Neuron (in vitro differentiated cells): Measurements from ENCODE around the gene LILRA6.
"Not testable (repeated sequence)": the region's sequence is repeated elsewhere in the genome, so short reads cannot be mapped to it uniquely, and the experiment has no call there.

Source experiments
- H2AFZ ChIP-seq: one replicate; pipeline ENCODE4 v1.6.1; 2013; ENCODE audit warnings: low read depth, mild to moderate bottlenecking, inconsistent platforms, low read length, moderate library complexity
- H3K27me3 ChIP-seq: one replicate; pipeline ENCODE4 v1.6.1; 2013; ENCODE audit warnings: low read length; ENCODE audit not compliant: insufficient read depth
- H3K36me3 ChIP-seq: one replicate; pipeline ENCODE4 v1.6.1; 2013; ENCODE audit warnings: low read length; ENCODE audit not compliant: insufficient read depth
- H3K4me1 ChIP-seq: one replicate; pipeline ENCODE4 v1.6.1; 2013; ENCODE audit warnings: low read length; ENCODE audit not compliant: insufficient read depth
- H3K4me3 ChIP-seq: 2 replicates; pipeline ENCODE4 v1.5.1; 2013; ENCODE audit warnings: mild to moderate bottlenecking, low read length, moderate library complexity
- H3K9me3 ChIP-seq: one replicate; pipeline ENCODE4 v1.6.1; 2013; ENCODE audit warnings: low read length

The LILRA6 gene

GRCh38 chr19:54218259-54218658, 24.3 kb downstream of the LILRA6 start:
- H3K36me3 ChIP-seq: no peaks in the 10 kb centered on the region
- peaks cover 2% of the 10 kb centered on the region for H3K4me1 ChIP-seq
- no peak overlapping the region for H2AFZ ChIP-seq
- H3K27me3 ChIP-seq: no peaks in the 10 kb centered on the region
- H3K9me3 ChIP-seq: no peaks in the 10 kb centered on the region
- no peak overlapping the region for H3K4me3 ChIP-seq

GRCh38 chr19:54217517-54218247, 24.9 kb downstream of the LILRA6 start:
- not testable (repeated sequence) for H3K27me3 ChIP-seq, H3K4me1 ChIP-seq, H3K36me3 ChIP-seq, H3K4me3 ChIP-seq, H2AFZ ChIP-seq, H3K9me3 ChIP-seq

DNA sequence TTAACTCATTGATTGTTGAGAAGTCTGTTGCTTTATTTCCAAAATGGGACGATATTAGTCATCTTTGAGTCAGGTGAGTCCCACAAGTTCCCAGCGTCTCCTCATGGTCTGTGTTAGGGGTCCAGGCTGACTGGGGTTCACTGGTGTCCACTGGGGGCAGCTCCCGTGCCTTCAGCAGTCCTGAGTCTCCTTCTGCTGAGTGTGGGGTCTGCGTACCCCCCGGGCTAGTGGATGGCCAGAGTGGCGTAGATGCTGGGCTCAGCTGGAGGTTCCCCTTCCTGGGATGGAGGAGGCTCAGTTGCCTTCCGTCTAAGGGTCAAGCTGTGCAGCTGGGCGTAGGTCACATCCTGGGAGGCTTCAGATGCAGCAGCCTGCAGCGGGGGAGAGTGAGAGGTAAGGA, 25.7 kb downstream of the LILRA6 start:
- Histone ChIP-seq H3K9me3 (no peaks in the 10 kb centered on the region), H2AFZ (no peak overlapping the region), H3K4me1 (peaks cover 2% of the 10 kb centered on the region), H3K4me3 (no peak overlapping the region), H3K27me3 (no peaks in the 10 kb centered on the region), H3K36me3 (no peaks in the 10 kb centered on the region)

GRCh38 chr19:54214734-54215133, 27.9 kb downstream of the LILRA6 start:
- not testable (repeated sequence) for H3K27me3 ChIP-seq, H3K4me3 ChIP-seq, H3K9me3 ChIP-seq, H3K4me1 ChIP-seq, H3K36me3 ChIP-seq, H2AFZ ChIP-seq

DNA sequence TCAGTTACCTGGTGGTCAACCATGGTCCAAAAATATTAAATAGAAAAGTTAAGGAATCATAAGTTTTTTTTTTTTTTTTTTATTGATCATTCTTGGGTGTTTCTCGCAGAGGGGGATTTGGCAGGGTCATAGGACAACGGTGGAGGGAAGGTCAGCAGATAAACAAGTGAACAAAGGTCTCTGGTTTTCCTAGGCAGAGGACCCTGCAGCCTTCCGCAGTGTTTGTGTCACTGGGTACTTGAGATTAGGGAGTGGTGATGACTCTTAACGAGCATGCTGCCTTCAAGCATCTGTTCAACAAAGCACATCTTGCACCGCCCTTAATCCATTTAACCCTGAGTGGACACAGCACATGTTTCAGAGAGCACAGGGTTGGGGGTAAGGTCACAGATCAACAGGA, 28.4 kb downstream of the LILRA6 start:
- H3K4me1 ChIP-seq, H3K4me3 ChIP-seq, H3K36me3 ChIP-seq, H3K27me3 ChIP-seq, H3K9me3 ChIP-seq, H2AFZ ChIP-seq: not testable (repeated sequence)

GRCh38 chr19:54211235-54211634, 31.4 kb downstream of the LILRA6 start:
- H3K4me1 ChIP-seq: peaks cover 15% of the 10 kb centered on the region
- no peaks in the 10 kb centered on the region for H3K9me3 ChIP-seq
- H3K36me3 ChIP-seq: peaks cover 21% of the 10 kb centered on the region
- no peak overlapping the region for H3K4me3 ChIP-seq
- H2AFZ ChIP-seq: no peak overlapping the region
- H3K27me3 ChIP-seq: no peaks in the 10 kb centered on the region

DNA sequence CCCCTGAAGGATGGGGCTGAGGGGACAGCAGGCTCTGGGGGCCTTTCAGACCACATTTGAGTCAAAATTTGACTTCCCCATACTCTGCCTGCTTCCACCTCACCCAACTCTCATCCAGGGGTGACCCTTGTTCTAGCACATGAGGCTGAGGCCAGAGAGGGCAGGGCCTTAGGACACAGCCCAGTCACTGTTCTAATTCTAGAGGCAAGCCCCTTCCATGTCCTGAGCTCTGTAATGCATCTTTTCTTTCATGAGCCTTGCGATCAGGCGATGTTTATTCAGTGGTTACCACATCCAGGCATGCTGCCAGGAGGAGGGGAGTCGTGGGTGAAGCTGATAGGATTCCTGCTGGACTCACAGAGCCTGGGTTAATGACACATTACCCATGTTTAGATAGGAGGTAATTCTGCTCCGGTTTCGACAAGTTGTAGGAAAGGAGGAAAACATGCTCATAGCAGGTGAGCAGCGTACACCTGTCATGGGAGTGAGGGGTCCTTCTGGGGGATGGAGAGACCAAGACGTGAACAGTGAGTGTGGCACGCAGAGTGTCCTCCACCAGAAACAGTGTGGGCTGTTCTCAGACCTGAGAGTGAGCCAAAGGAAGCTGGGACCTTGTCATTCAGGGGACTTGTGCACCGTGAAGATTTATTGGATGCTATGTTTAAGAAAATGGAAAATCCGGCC, 32.6 kb downstream of the LILRA6 start:
- Histone ChIP-seq H3K36me3 (peaks cover 33% of the 10 kb centered on the region), H3K4me3 (no peak overlapping the region), H3K27me3 (no peaks in the 10 kb centered on the region), H3K4me1 (peaks cover 15% of the 10 kb centered on the region), H2AFZ (no peak overlapping the region), H3K9me3 (no peaks in the 10 kb centered on the region)

GRCh38 chr19:54209058-54209810, 33.4 kb downstream of the LILRA6 start:
- Histone ChIP-seq H3K36me3 (peaks cover 40% of the 10 kb centered on the region), H3K27me3 (no peaks in the 10 kb centered on the region), H3K4me1 (peaks cover 15% of the 10 kb centered on the region), H3K9me3 (no peaks in the 10 kb centered on the region), H2AFZ (no peak overlapping the region), H3K4me3 (no peak overlapping the region)

GRCh38 chr19:54208784-54209057, 33.9 kb downstream of the LILRA6 start:
- Histone ChIP-seq H3K4me1 (peaks cover 15% of the 10 kb centered on the region), H3K36me3 (peaks cover 44% of the 10 kb centered on the region), H2AFZ (no peak overlapping the region)

GRCh38 chr19:54207983-54208783, 34.4 kb downstream of the LILRA6 start:
- Histone ChIP-seq H3K9me3 (no peaks in the 10 kb centered on the region), H2AFZ (no peak overlapping the region), H3K4me3 (no peak overlapping the region), H3K27me3 (no peaks in the 10 kb centered on the region), H3K36me3 (peaks cover 49% of the 10 kb centered on the region), H3K4me1 (peaks cover 18% of the 10 kb centered on the region)

More at GRCh38 chr19:54208784-54209057, 33.9 kb downstream of the LILRA6 start:
- Histone ChIP-seq H3K4me3 (no peak overlapping the region), H3K27me3 (no peaks in the 10 kb centered on the region), H3K9me3 (no peaks in the 10 kb centered on the region)

- H3K4me1 ChIP-seq: peaks cover 20% of the 10 kb centered on the region
- H3K9me3 ChIP-seq: no peaks in the 10 kb centered on the region
- no peaks in the 10 kb centered on the region for H3K27me3 ChIP-seq
- no peak overlapping the region for H3K4me3 ChIP-seq
- H3K36me3 ChIP-seq: peaks cover 54% of the 10 kb centered on the region
- no peak overlapping the region for H2AFZ ChIP-seq
Measured at GRCh38 chr19:54207676-54207982, 35.0 kb downstream of the LILRA6 start.

GRCh38 chr19:54207193-54207592, 35.4 kb downstream of the LILRA6 start:
- Histone ChIP-seq H3K4me1 (peaks cover 24% of the 10 kb centered on the region), H3K36me3 (peaks cover 59% of the 10 kb centered on the region)
- H3K27me3 ChIP-seq, H2AFZ ChIP-seq, H3K9me3 ChIP-seq, H3K4me3 ChIP-seq: not testable (repeated sequence)

- Histone ChIP-seq H3K27me3 (no peaks in the 10 kb centered on the region), H2AFZ (no peak overlapping the region), H3K4me1 (peaks cover 28% of the 10 kb centered on the region), H3K4me3 (no peak overlapping the region), H3K9me3 (no peaks in the 10 kb centered on the region), H3K36me3 (peaks cover 63% of the 10 kb centered on the region)
Measured at GRCh38 chr19:54206831-54207177, 35.8 kb downstream of the LILRA6 start.
